ENCODE measurements around the gene DUSP22.

The DUSP22 gene

GRCh38 chr6:364609-365540 lies 72.6 kb downstream of the DUSP22 start:
- no peaks in the 10 kb centered on the region for H4K20me1 ChIP-seq (ENCODE audit: insufficient read depth, low read length)
- no peaks in the 10 kb centered on the region for H3K9me2 ChIP-seq (replicated peaks; ENCODE audit: insufficient read depth, low read length)
- no peaks in the 10 kb centered on the region for H3K79me2 ChIP-seq (ENCODE audit: low read length)
- no peaks in the 10 kb centered on the region for H3K27me3 ChIP-seq (replicated peaks; ENCODE audit: insufficient read depth, low read length)
- no peak overlapping the region for H2AFZ ChIP-seq (ENCODE audit: low read length)
- no peak overlapping the region for H3K9ac ChIP-seq (ENCODE audit: low read length)
- no peak overlapping the region for H3K4me3 ChIP-seq (ENCODE audit: low read length)
- no peak overlapping the region for H3K27ac ChIP-seq (ENCODE audit: low read length)
- H3K9me3 ChIP-seq (replicated peaks; ENCODE audit: insufficient read depth, low read length), result no peaks in the 10 kb centered on the region
- H3F3A ChIP-seq (ENCODE audit: insufficient read depth, low read length), result no peaks in the 10 kb centered on the region
- H3K36me3 ChIP-seq (replicated peaks; ENCODE audit: insufficient read depth, low read length), result no peaks in the 10 kb centered on the region
- no peak for DNase-seq
- no peak overlapping the region for H3K4me2 ChIP-seq (ENCODE audit: low read depth, low read length)
- no peaks in the 10 kb centered on the region for H3K4me1 ChIP-seq (ENCODE audit: low read length)
- TF ChIP-seq CTCF (IDR thresholded peaks at IDR 0.05; ENCODE audit: low read length), result no peak

GRCh38 chr6:365835-366234 lies 73.5 kb downstream of the DUSP22 start:
- no peak overlapping the region for H3K27ac ChIP-seq (ENCODE audit: low read length)
- H4K20me1 ChIP-seq (ENCODE audit: insufficient read depth, low read length), result no peaks in the 10 kb centered on the region
- no peak overlapping the region for H3K4me2 ChIP-seq (ENCODE audit: low read depth, low read length)
- no peak overlapping the region for H3K4me3 ChIP-seq (ENCODE audit: low read length)
- no peak for DNase-seq
- no peaks in the 10 kb centered on the region for H3K4me1 ChIP-seq (ENCODE audit: low read length)
- H3F3A ChIP-seq (ENCODE audit: insufficient read depth, low read length), result no peaks in the 10 kb centered on the region
- H3K9me3 ChIP-seq (replicated peaks; ENCODE audit: insufficient read depth, low read length), result no peaks in the 10 kb centered on the region
- no peaks in the 10 kb centered on the region for H3K79me2 ChIP-seq (ENCODE audit: low read length)
- no peak overlapping the region for H2AFZ ChIP-seq (ENCODE audit: low read length)
- no peaks in the 10 kb centered on the region for H3K27me3 ChIP-seq (replicated peaks; ENCODE audit: insufficient read depth, low read length)
- no peaks in the 10 kb centered on the region for H3K36me3 ChIP-seq (replicated peaks; ENCODE audit: insufficient read depth, low read length)
- H3K9ac ChIP-seq (ENCODE audit: low read length), result no peak overlapping the region
- TF ChIP-seq EZH2 (optimal IDR thresholded peaks at IDR 0.05; ENCODE audit: low read depth, low read length) (no peak), CTCF (IDR thresholded peaks at IDR 0.05; ENCODE audit: low read length) (no peak)
- H3K9me2 ChIP-seq (replicated peaks; ENCODE audit: insufficient read depth, low read length), result no peaks in the 10 kb centered on the region

- no peaks in the 10 kb centered on the region for H3K9me3 ChIP-seq (replicated peaks; ENCODE audit: insufficient read depth, low read length)
- H3K27me3 ChIP-seq (replicated peaks; ENCODE audit: insufficient read depth, low read length), result no peaks in the 10 kb centered on the region
- TF ChIP-seq EZH2 (optimal IDR thresholded peaks at IDR 0.05; ENCODE audit: low read depth, low read length), result no peak
- TF ChIP-seq EZH2phosphoT487 (IDR thresholded peaks at IDR 0.05; ENCODE audit: low read length), result no peak
- TF ChIP-seq CTCF (IDR thresholded peaks at IDR 0.05; ENCODE audit: low read length), result no peak
- no peaks in the 10 kb centered on the region for H3K4me1 ChIP-seq (ENCODE audit: low read length)
- H4K20me1 ChIP-seq (ENCODE audit: insufficient read depth, low read length), result no peaks in the 10 kb centered on the region
- no peak overlapping the region for H2AFZ ChIP-seq (ENCODE audit: low read length)
- H3K36me3 ChIP-seq (replicated peaks; ENCODE audit: insufficient read depth, low read length), result no peaks in the 10 kb centered on the region
- no peak overlapping the region for H3K27ac ChIP-seq (ENCODE audit: low read length)
- H3F3A ChIP-seq (ENCODE audit: insufficient read depth, low read length), result no peaks in the 10 kb centered on the region
- H3K79me2 ChIP-seq (ENCODE audit: low read length), result no peaks in the 10 kb centered on the region
- H3K4me2 ChIP-seq (ENCODE audit: low read depth, low read length), result no peak overlapping the region
- no peak overlapping the region for H3K4me3 ChIP-seq (ENCODE audit: low read length)
- H3K9ac ChIP-seq (ENCODE audit: low read length), result no peak overlapping the region
- DNase-seq, result no peak
- H3K9me2 ChIP-seq (replicated peaks; ENCODE audit: insufficient read depth, low read length), result no peaks in the 10 kb centered on the region
These were observed 74.4 kb downstream of the DUSP22 start for GRCh38 chr6:366389-367297.
